Ecto neural progenitor cell (in vitro differentiated cells): ENCODE measurements around the gene LRRC3.

Experiments
- DNase-seq: peaks from one replicate; pipeline ENCODE4 v3.0.0-alpha.2; 2018; ENCODE audit warnings: low spot score

LRRC3 gene

GRCh38 chr21:44423941-44424607 lies 31.2 kb upstream of the LRRC3 start:
- DNase-seq: peak; percentile 48

DNA sequence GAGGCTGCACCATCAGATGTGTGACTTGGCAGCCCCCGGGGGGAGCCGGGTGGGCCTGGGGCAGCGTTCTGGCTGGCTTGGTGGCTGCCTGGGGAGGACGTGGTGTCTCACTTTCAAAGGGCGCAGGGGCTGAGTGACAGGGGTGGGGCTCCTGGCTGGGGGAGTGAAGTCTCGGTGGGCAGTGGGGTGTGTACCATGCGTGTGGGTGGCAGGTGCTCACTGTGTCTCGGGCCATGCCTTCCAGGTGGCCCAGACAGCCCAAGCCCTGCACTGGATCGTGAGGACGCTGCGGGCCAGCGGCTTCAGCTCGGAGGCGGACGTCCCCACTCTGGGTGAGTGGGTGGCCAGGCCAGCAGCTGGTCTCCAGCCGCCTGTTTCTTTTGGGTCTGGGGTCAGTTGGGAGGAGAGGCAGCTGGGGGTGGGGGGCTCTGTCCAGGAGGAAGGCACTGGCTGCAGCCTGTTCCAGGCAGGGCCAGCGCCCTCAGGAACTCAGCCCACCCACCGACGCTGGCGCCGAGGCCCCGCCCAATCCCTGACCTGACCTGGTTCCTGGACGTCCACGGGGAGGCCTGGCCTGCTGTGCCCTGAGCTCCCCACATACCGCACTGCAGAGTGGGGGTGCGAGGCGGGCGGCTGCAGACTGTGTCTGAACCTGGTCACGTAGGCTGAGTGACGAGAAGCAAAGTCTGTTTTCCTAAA lies 30.6 kb upstream of the LRRC3 start:
- DNase-seq: peak; percentile 54

DNA sequence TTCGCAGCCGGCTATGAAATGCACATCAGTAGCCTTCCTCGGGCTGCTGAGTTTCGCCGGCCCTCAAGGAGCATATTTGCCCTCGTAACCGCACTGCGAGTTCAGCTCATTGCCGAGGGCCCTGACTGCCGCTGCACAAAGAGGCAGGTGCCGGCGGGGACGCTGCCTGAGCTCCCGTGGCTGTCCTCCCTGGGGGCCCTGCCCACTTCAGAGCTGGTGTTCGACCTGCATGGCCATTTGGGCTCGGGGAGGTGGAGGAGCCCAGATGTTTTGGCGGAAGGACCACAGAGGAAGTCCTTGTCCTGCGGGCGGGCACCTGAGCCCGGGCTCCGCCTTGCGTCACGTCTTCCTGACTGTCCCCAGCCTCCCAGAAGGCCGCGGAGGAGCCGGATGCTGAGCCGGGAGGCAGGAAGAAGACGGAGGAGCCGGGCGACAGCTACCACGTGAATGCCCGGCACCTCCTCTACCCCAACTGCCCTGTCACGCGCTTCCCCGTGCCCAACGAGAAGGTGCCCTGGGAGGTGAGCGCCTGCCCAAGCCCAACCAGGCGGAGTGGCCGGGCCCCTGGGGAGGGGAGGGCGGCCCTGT lies 29.9 kb upstream of the LRRC3 start:
- peak; percentile 48 for DNase-seq

GRCh38 chr21:44425895-44426662 lies 29.2 kb upstream of the LRRC3 start:
- peak; percentile 46 for DNase-seq

DNA sequence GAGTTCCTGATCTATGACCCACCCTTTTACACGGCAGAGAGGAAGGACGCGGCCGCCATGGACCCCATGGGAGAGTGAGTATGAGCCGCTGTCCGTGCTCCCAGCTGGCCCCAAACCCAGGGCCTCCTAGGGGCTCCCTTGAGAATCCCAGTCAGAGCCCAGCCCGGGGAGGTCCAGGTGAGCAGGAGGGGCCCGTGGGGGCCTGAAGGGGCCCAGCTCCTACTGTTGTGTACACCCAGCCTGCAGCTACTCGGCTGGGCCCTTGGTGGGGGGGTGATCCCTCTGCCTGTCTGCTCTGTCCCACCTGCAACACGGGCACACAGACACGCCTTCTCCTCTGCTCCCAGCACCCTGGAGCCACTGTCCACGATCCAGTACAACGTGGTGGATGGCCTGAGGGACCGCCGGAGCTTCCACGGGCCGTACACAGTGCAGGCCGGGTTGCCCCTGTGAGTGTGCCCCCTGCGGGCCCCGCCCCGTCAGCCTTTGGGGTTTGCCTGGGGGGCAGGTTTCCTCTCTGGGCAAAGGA lies 28.6 kb upstream of the LRRC3 start:
- peak; percentile 42 for DNase-seq

GRCh38 chr21:44427241-44428120 lies 27.8 kb upstream of the LRRC3 start:
- peak; percentile 43 for DNase-seq

DNA sequence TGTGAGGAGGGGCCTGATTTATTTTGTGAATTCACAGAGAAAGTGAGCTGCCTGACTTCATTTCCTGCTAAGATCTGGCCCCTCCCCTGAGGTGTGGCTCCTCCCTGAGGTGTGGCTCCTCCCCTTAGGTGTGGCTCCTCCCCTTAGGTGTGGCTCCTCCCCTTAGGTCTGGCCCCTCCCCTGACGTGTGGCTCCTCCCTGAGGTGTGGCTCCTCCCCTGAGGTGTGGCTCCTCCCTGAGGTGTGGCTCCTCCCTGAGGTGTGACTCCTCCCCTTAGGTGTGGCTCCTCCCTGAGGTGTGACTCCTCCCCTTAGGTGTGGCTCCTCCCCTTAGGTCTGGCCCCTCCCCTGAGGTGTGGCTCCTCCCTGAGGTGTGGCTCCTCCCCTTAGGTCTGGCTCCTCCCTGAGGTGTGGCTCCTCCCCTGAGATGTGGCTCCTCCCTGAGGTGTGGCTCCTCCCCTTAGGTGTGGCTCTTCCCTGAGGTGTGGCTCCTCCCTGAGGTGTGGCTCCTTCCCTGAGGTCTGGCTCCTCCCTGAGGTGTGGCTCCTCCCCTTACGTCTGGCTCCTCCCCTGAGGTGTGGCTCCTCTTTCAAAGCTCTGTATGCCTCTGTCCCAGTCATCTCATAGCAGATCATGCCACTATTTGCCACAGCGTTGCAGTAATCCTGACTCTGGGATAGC lies 26.9 kb upstream of the LRRC3 start:
- DNase-seq: peak; percentile 48

- DNase-seq: no peak
Measured at GRCh38 chr21:44429894-44430293, 25.4 kb upstream of the LRRC3 start.

DNA sequence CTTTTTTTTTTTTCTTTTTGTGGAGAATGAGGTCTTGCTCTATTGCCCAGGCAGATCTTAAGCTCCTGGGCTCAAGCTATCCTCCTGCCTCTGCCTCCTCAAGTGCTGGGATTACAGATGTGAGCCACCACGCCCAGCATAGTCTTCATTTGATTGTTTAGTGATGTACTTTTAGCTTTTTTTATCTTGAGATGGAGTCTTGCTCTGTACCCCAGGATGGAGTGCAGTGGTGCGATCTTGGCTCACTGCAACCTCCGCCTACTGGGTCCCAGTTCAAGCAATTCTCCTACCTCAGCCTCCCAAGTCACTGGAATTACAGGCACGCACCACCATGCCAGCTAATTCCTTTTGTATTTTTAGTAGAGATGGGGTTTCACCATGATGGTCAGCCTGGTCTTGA lies 24.0 kb upstream of the LRRC3 start:
- DNase-seq: no peak

GRCh38 chr21:44432841-44433790 lies 22.2 kb upstream of the LRRC3 start:
- peak; percentile 38 for DNase-seq

- peak; percentile 31 for DNase-seq
Measured at GRCh38 chr21:44433791-44434567, 21.3 kb upstream of the LRRC3 start.

DNA sequence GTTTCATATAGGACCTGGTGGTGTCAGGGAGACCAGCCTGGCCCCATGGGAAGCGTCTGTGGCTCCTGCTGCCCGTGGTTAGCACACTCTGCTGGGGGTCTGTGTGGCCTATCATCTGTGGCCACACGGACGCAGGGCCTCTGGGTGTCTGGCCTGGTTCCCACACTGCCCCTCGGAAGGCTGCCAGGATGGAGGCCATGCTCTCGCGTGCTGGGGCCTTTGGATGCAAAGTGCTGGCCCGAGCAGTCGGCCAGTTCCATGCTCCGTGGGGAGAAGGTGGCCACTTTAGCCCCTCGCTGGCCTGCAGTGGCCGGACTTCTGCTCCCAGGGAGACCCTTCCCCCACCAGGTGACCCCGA lies 20.8 kb upstream of the LRRC3 start:
- DNase-seq: peak; percentile 36

GRCh38 chr21:44434936-44435635 lies 20.2 kb upstream of the LRRC3 start:
- DNase-seq: peak; percentile 36

- peak; percentile 35 for DNase-seq
Measured at GRCh38 chr21:44436111-44436611, 19.1 kb upstream of the LRRC3 start.

GRCh38 chr21:44436958-44437357 lies 18.4 kb upstream of the LRRC3 start:
- no peak for DNase-seq

GRCh38 chr21:44437371-44437695 lies 18.0 kb upstream of the LRRC3 start:
- DNase-seq: no peak

DNA sequence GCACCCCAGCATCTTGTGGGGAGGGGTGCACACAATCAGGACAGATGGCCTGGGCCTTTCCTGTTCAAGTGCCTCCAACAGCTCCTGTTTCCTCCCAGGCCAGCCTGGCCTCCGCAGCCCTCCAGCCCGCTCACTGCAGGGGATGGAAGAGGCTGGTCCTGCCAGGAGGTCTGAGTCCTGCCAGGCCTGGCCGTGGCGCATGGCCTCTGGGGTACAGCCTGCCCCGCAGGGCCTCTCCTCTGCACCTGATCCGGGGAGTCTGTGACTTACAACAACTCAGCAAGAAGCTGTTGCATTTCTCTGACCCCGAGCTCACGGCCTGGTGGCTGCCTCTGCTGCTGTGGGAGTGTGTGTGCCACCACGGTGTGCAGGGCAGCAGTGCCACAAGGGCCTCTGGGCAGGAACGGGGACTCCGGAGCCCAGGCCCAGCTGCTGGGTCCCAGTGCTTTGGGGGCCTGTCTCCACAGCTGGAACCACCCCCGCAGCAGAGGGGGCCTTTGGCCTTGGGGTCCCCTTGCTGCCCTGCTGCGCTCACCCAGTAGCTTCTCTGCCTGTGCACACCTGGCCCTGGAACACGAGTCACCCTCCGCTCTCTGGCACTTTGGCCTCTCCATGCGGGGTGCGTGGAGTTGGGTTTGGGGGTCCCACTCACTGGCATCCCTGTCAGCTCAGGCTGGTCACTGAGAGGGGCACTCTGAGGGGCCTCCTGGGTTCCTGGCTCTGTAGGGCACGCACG lies 17.4 kb upstream of the LRRC3 start:
- DNase-seq: no peak
